GDM1 (cell line): ENCODE data around the gene NIPSNAP3A.

Experiments used
- DNase-seq: peaks from one replicate; lab custom pipeline; 2025; lab: John Stamatoyannopoulos, UW

The NIPSNAP3A gene

GRCh38 chr9:104774831-104775573 lies 27.5 kb downstream of the NIPSNAP3A start:
- DNase-seq = peak; percentile 61

GRCh38 chr9:104775574-104775936 lies 28.1 kb downstream of the NIPSNAP3A start:
- no peak for DNase-seq

GRCh38 chr9:104775976-104776375 lies 28.5 kb downstream of the NIPSNAP3A start:
- DNase-seq = no peak

- no peak for DNase-seq
Measured at GRCh38 chr9:104776797-104777196, 29.3 kb downstream of the NIPSNAP3A start.

- DNase-seq = no peak
Measured at GRCh38 chr9:104778802-104779201, 31.3 kb downstream of the NIPSNAP3A start.

GRCh38 chr9:104779334-104779733 lies 31.9 kb downstream of the NIPSNAP3A start:
- no peak for DNase-seq

GRCh38 chr9:104779946-104780535 lies 32.6 kb downstream of the NIPSNAP3A start:
- DNase-seq = peak; percentile 36

- DNase-seq = no peak
Measured at GRCh38 chr9:104780796-104781395, 33.4 kb downstream of the NIPSNAP3A start.

GRCh38 chr9:104783588-104783987 lies 36.1 kb downstream of the NIPSNAP3A start:
- DNase-seq = no peak

- peak; percentile 5 for DNase-seq
Measured at GRCh38 chr9:104784098-104784497, 36.6 kb downstream of the NIPSNAP3A start.

GRCh38 chr9:104786293-104786692 lies 38.8 kb downstream of the NIPSNAP3A start:
- no peak for DNase-seq

GRCh38 chr9:104787306-104788015 lies 40.0 kb downstream of the NIPSNAP3A start:
- no peak for DNase-seq

GRCh38 chr9:104788251-104788650 lies 40.8 kb downstream of the NIPSNAP3A start:
- no peak for DNase-seq

- DNase-seq = no peak
Measured at GRCh38 chr9:104794070-104794469, 46.6 kb downstream of the NIPSNAP3A start.

GRCh38 chr9:104795082-104795481 lies 47.6 kb downstream of the NIPSNAP3A start:
- DNase-seq = no peak

- no peak for DNase-seq
Measured at GRCh38 chr9:104795857-104796256, 48.4 kb downstream of the NIPSNAP3A start.

- DNase-seq = no peak
Measured at GRCh38 chr9:104798209-104798995, 50.9 kb downstream of the NIPSNAP3A start.

- no peak for DNase-seq
Measured at GRCh38 chr9:104800068-104800785, 52.7 kb downstream of the NIPSNAP3A start.

GRCh38 chr9:104802110-104802509 lies 54.6 kb downstream of the NIPSNAP3A start:
- no peak for DNase-seq

- no peak for DNase-seq
Measured at GRCh38 chr9:104802906-104803305, 55.4 kb downstream of the NIPSNAP3A start.

- DNase-seq = no peak
Measured at GRCh38 chr9:104805441-104805840, 58.0 kb downstream of the NIPSNAP3A start.
